IMR-90 (cell line): Measurements from ENCODE around the gene CENPS.

Source experiments
- CHD1 ChIP-seq: IDR thresholded peaks from 2 replicates; pipeline ENCODE4 v1.6.1; 2012; ENCODE audit warnings: low read depth, low read length, improper control_type of control experiment
- NFE2L2 ChIP-seq: fragments of 150-350 bp; IDR thresholded peaks from 2 replicates; pipeline ENCODE4 v1.6.1; 2016; ENCODE audit warnings: low read depth, mild to moderate bottlenecking, low read length
- POLR2A ChIP-seq: IDR thresholded peaks from 2 replicates; pipeline ENCODE4 v1.6.1; 2012; ENCODE audit warnings: mild to moderate bottlenecking, low read depth, low read length
- RAD21 ChIP-seq: IDR thresholded peaks from 2 replicates; pipeline ENCODE4 v1.6.1; 2012; ENCODE audit warnings: low read length, improper control_type of control experiment
- RFX5 ChIP-seq: IDR thresholded peaks from 2 replicates; pipeline ENCODE4 v1.8.0; 2012; ENCODE audit warnings: low read depth, mild to moderate bottlenecking, low read length, moderate library complexity
- SMC3 ChIP-seq: fragments of 150-350 bp; IDR thresholded peaks from 2 replicates; pipeline ENCODE4 v1.6.1; 2016; ENCODE audit warnings: low read depth, mild to moderate bottlenecking, antibody characterized with exemption, low read length, moderate library complexity
- USF2 ChIP-seq: fragments of 150-350 bp; IDR thresholded peaks from 2 replicates; pipeline ENCODE4 v1.6.1; 2017; ENCODE audit warnings: mild to moderate bottlenecking, antibody characterized with exemption, low read length, low read depth
- TF ChIP-seq, protein P1 (sequence below): conservative IDR thresholded peaks from 2 replicates; pipeline ENCODE4 v1.5.1; 2012; ENCODE audit warnings: mild to moderate bottlenecking, low read depth, low read length, improper control_type of control experiment

GRCh38 chr1:10480614-10481013, 50.4 kb downstream of the CENPS start:
- TF ChIP-seq POLR2A (no peak), NFE2L2 (no peak), USF2 (no peak), RFX5 (no peak), RAD21 (no peak), CHD1 (no peak), SMC3 (no peak)
- TF ChIP-seq, protein P1, sequence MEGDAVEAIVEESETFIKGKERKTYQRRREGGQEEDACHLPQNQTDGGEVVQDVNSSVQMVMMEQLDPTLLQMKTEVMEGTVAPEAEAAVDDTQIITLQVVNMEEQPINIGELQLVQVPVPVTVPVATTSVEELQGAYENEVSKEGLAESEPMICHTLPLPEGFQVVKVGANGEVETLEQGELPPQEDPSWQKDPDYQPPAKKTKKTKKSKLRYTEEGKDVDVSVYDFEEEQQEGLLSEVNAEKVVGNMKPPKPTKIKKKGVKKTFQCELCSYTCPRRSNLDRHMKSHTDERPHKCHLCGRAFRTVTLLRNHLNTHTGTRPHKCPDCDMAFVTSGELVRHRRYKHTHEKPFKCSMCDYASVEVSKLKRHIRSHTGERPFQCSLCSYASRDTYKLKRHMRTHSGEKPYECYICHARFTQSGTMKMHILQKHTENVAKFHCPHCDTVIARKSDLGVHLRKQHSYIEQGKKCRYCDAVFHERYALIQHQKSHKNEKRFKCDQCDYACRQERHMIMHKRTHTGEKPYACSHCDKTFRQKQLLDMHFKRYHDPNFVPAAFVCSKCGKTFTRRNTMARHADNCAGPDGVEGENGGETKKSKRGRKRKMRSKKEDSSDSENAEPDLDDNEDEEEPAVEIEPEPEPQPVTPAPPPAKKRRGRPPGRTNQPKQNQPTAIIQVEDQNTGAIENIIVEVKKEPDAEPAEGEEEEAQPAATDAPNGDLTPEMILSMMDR = no peak
